Colonic mucosa (tissue), 4 donors: ENCODE data around the gene EGLN3. TPM values are rescaled to one million over a fixed set of nuclear protein-coding genes. Genes with fewer than 3 reads are reported as not detected.

Source experiments
- DNase-seq: peaks from one replicate; pipeline ENCODE4 v3.0.0-alpha.2; 2020
- H3K27ac ChIP-seq: fragments of 200-600 bp; one replicate; pipeline ENCODE4 v1.8.0; 2021
- H3K27me3 ChIP-seq: fragments of 200-600 bp; one replicate; pipeline ENCODE4 v1.8.0; 2021
- H3K36me3 ChIP-seq: fragments of 200-600 bp; one replicate; pipeline ENCODE4 v1.8.0; 2021
- H3K4me1 ChIP-seq: fragments of 200-600 bp; one replicate; pipeline ENCODE4 v1.8.0; 2021; ENCODE audit warnings: mild to moderate bottlenecking
- H3K4me3 ChIP-seq: fragments of 200-600 bp; one replicate; pipeline ENCODE4 v1.8.0; 2021
- H3K9ac ChIP-seq, 2 donors: one replicate each; pipeline ENCODE4 v1.7.0; 2013; ENCODE audit warnings: control low read depth in 2 of 2, low read depth in 2 of 2, low read length in 2 of 2
- H3K9me3 ChIP-seq: fragments of 200-600 bp; one replicate; pipeline ENCODE4 v1.8.0; 2021
- intact Hi-C: fragments of 100-400 bp; cut with DNase I; formaldehyde crosslinking; loops from one replicate; pipeline ENCODE4 v1.14.1; 2022
- total RNA-seq, 2 donors: library from RNA; stranded (reverse); fragmentation: NEBNext Ultra II Directional in 1 of 2; extraction: Animal tissue kit (Norgen Biotek cat#: 25700) in 1 of 2; gene quantifications; one replicate each; pipeline ENCODE4 v1.2.1, GENCODE V29; 2021
- TF ChIP-seq, protein P1 (sequence below): fragments of 200-600 bp; IDR thresholded peaks from one replicate; pipeline ENCODE4 v1.8.0; 2022; ENCODE audit warnings: antibody characterized with exemption, mild to moderate bottlenecking
- donor health status: healthy.
- donor health status: DM: no; HTN: no; CAD: no.
- donor health status: DM: no; HTN: no; CAD: no.

EGLN3 gene
- total RNA-seq, 2 donors from 2014 or later, result 86.3 to 292 TPM

GRCh38 chr14:33910435-33910834, 40.4 kb downstream of the EGLN3 start:
- intact Hi-C loops, result no loop called here
- no peaks in the 10 kb centered on the region for H3K27me3 ChIP-seq
- H3K36me3 ChIP-seq, result no peaks in the 10 kb centered on the region
- no peaks in the 10 kb centered on the region for H3K9me3 ChIP-seq
- peak overlapping the region; percentile 77 for H3K27ac ChIP-seq
- H3K9ac ChIP-seq, result no peak overlapping the region
- H3K4me3 ChIP-seq, result no peak overlapping the region
- TF ChIP-seq, protein P1, sequence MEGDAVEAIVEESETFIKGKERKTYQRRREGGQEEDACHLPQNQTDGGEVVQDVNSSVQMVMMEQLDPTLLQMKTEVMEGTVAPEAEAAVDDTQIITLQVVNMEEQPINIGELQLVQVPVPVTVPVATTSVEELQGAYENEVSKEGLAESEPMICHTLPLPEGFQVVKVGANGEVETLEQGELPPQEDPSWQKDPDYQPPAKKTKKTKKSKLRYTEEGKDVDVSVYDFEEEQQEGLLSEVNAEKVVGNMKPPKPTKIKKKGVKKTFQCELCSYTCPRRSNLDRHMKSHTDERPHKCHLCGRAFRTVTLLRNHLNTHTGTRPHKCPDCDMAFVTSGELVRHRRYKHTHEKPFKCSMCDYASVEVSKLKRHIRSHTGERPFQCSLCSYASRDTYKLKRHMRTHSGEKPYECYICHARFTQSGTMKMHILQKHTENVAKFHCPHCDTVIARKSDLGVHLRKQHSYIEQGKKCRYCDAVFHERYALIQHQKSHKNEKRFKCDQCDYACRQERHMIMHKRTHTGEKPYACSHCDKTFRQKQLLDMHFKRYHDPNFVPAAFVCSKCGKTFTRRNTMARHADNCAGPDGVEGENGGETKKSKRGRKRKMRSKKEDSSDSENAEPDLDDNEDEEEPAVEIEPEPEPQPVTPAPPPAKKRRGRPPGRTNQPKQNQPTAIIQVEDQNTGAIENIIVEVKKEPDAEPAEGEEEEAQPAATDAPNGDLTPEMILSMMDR, result no peak
- H3K4me1 ChIP-seq, result no peaks in the 10 kb centered on the region
- no peak for DNase-seq

- H3K9ac ChIP-seq, result peak overlapping the region in 1 of 2 donors; percentile 58
- no peak for DNase-seq
- intact Hi-C loops, result loop anchor here (10.0 kb wide), 1 partner anchor 65 kb away; no protein-coding TSS in a partner anchor
- TF ChIP-seq, protein P1, result no peak
- H3K36me3 ChIP-seq, result no peaks in the 10 kb centered on the region
- H3K4me1 ChIP-seq, result no peaks in the 10 kb centered on the region
- H3K4me3 ChIP-seq, result no peak overlapping the region
- H3K9me3 ChIP-seq, result no peaks in the 10 kb centered on the region
- H3K27ac ChIP-seq, result peak overlapping the region; percentile 77
- no peaks in the 10 kb centered on the region for H3K27me3 ChIP-seq
Observed at GRCh38 chr14:33909380-33910084, 41.3 kb downstream of the EGLN3 start.

DNA sequence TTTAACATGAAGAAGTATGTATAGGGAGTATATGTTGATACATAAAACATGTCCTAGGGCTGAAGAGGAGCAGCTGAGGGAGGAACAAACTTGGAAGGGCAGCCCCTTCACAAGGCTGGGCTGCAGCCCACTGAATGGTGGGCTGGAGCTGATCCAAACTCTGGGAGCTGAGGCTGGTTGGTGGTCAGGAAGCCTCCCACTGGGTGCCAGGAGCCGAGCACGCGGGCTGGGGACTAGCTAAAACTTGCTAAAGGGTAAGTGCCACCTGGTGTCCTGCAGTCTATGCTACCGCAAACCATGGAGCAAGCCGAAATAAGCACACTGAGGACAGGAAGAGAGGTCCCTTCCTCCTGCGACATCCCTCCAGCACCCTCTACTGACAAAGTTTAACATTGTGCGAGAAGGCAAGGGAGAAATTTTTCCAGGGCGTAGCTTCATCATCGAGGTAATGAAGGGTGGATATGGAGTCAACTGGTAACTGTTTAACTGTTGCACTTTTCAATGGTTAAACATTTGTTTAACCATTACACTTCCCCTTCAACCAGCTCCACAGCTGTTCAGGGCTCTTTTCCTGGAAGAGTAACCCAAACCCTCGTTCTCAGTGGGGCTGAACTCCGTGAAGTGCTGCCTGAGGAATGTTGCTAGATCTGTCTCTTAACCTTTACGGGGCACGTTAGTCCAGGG, 42.2 kb downstream of the EGLN3 start:
- Histone ChIP-seq H3K4me1 (no peaks in the 10 kb centered on the region), H3K27ac (peak overlapping the region; percentile 77), H3K9me3 (no peaks in the 10 kb centered on the region), H3K4me3 (no peak overlapping the region), H3K36me3 (no peaks in the 10 kb centered on the region), H3K27me3 (no peaks in the 10 kb centered on the region), H3K9ac (peak overlapping the region in 1 of 2 donors; percentile 58)
- TF ChIP-seq, protein P1, result peak; percentile 49
- DNase-seq, result peak; percentile 79
- intact Hi-C loops, result loop anchor here (10.0 kb wide), 1 partner anchor 64 kb away; no protein-coding TSS in a partner anchor

- Histone ChIP-seq H3K9me3 (no peaks in the 10 kb centered on the region), H3K36me3 (no peaks in the 10 kb centered on the region), H3K27ac (no peak overlapping the region), H3K9ac (no peak overlapping the region), H3K4me1 (no peaks in the 10 kb centered on the region), H3K27me3 (no peaks in the 10 kb centered on the region), H3K4me3 (no peak overlapping the region)
- TF ChIP-seq, protein P1, result no peak
- intact Hi-C loops, result loop anchor here (10.0 kb wide), 1 partner anchor 62 kb away; no protein-coding TSS in a partner anchor
- no peak for DNase-seq
Observed at GRCh38 chr14:33906968-33907367, 43.9 kb downstream of the EGLN3 start.

DNA sequence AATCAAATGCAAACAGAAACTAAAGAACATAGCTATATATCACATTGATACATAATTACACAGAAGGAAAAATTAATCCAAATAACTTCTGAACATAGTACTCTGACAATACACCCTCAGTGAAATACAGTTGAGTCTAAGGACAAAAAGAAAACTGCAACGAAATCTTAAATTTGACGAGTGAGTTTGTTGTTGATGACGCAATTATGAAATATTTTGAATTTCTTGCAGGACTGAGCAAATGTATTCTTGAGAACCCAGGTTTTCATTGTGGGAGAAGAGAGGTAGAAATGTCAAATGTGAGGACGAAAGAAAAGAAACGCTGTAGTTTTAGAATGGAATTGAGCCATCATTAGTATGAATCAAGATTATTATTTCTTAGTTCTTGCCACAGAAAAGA, 46.3 kb downstream of the EGLN3 start:
- no peak overlapping the region for H3K4me3 ChIP-seq
- H3K27me3 ChIP-seq, result no peaks in the 10 kb centered on the region
- H3K27ac ChIP-seq, result no peak overlapping the region
- H3K4me1 ChIP-seq, result no peaks in the 10 kb centered on the region
- no peak for DNase-seq
- no peaks in the 10 kb centered on the region for H3K36me3 ChIP-seq
- TF ChIP-seq, protein P1, result no peak
- no peaks in the 10 kb centered on the region for H3K9me3 ChIP-seq
- no peak overlapping the region for H3K9ac ChIP-seq
- intact Hi-C loops, result loop anchor here (10.0 kb wide), 1 partner anchor 60 kb away; no protein-coding TSS in a partner anchor
